SU-DHL-6 (cell line): ENCODE results near the gene SLC2A3.
"Not testable (repeated sequence)": the region's sequence is repeated elsewhere in the genome, so short reads cannot be mapped to it uniquely, and the experiment has no call there.

ENCODE experiments used
- H2AFZ ChIP-seq: fragments of 200-600 bp; sonication (generic); 2 replicates; pipeline ENCODE4 v1.6.1; 2014; ENCODE audit warnings: low read depth, mild to moderate bottlenecking, moderate library complexity, mixed read lengths, antibody characterized with exemption, low read length; ENCODE audit not compliant: severe bottlenecking
- H3F3A ChIP-seq: fragments of 200-600 bp; shearing (Covaris generic); 2 replicates; pipeline ENCODE4 v1.6.0; 2016; ENCODE audit warnings: antibody characterized with exemption, mild to moderate bottlenecking; ENCODE audit not compliant: insufficient read depth
- H3K27ac ChIP-seq: fragments of 200-600 bp; sonication (generic); 2 replicates; pipeline ENCODE4 v1.5.1; 2016; ENCODE audit warnings: low read depth, mild to moderate bottlenecking, low read length, moderate library complexity, mixed read lengths
- H3K27me3 ChIP-seq: fragments of 200-600 bp; sonication (generic), shearing (Covaris generic); 2 replicates; pipeline ENCODE4 v1.6.0; 2014; ENCODE audit warnings: mild to moderate bottlenecking, low read length
- H3K36me3 ChIP-seq: fragments of 200-600 bp; sonication (generic); 2 replicates; pipeline ENCODE4 v1.6.1; 2014; ENCODE audit warnings: mild to moderate bottlenecking, low read length, mixed read lengths
- H3K4me2 ChIP-seq: fragments of 300-600, 200-600 bp; shearing (Covaris generic), sonication (generic); 2 replicates; pipeline ENCODE4 v1.6.0; 2014; ENCODE audit warnings: low read length, low read depth, mild to moderate bottlenecking; ENCODE audit not compliant: poor library complexity, severe bottlenecking
- H3K4me3 ChIP-seq: fragments of 200-600 bp; sonication (generic); 2 replicates; pipeline ENCODE4 v1.5.1; 2014; ENCODE audit warnings: antibody characterized with exemption, low read length, mild to moderate bottlenecking, mixed read lengths; ENCODE audit not compliant: insufficient read depth, poor library complexity, severe bottlenecking
- H3K79me2 ChIP-seq: fragments of 200-600 bp; sonication (generic); 2 replicates; pipeline ENCODE4 v1.6.1; 2014; ENCODE audit warnings: mild to moderate bottlenecking, low read length, moderate library complexity; ENCODE audit not compliant: insufficient read depth
- H3K9ac ChIP-seq: fragments of 200-600 bp; sonication (generic); 2 replicates; pipeline ENCODE4 v1.7.0; 2014; ENCODE audit warnings: mild to moderate bottlenecking, low read length
- H3K9me2 ChIP-seq: fragments of 200-600 bp; sonication (generic); replicated peaks from 2 replicates; pipeline ENCODE4 v1.6.1; 2014; ENCODE audit warnings: low read length; ENCODE audit not compliant: insufficient read depth
- H3K9me3 ChIP-seq: fragments of 200-600 bp; sonication (generic); 2 replicates; pipeline ENCODE4 v1.6.1; 2014; ENCODE audit warnings: low read length, mixed read lengths; ENCODE audit not compliant: insufficient read depth
- H4K20me1 ChIP-seq: fragments of 200-600 bp; sonication (generic); 2 replicates; pipeline ENCODE4 v1.6.1; 2014; ENCODE audit warnings: low read depth, mild to moderate bottlenecking, antibody characterized with exemption, low read length, moderate library complexity, mixed read lengths
- CTCF ChIP-seq: fragments of 200-600 bp; sonication (generic); IDR thresholded peaks from one replicate; pipeline ENCODE4 v1.5.1; 2017; ENCODE audit warnings: antibody characterized with exemption, mild to moderate bottlenecking, low read length, moderate library complexity; ENCODE audit not compliant: insufficient read depth, poor library complexity, severe bottlenecking
- EZH2phosphoT487 ChIP-seq: fragments of 200-600 bp; sonication (generic), shearing (Covaris generic); conservative IDR thresholded peaks from 2 replicates; pipeline ENCODE4 v1.6.1; 2018; ENCODE audit warnings: mild to moderate bottlenecking, antibody characterized with exemption, low read length, moderate library complexity, mixed read lengths

Gene SLC2A3

DNA sequence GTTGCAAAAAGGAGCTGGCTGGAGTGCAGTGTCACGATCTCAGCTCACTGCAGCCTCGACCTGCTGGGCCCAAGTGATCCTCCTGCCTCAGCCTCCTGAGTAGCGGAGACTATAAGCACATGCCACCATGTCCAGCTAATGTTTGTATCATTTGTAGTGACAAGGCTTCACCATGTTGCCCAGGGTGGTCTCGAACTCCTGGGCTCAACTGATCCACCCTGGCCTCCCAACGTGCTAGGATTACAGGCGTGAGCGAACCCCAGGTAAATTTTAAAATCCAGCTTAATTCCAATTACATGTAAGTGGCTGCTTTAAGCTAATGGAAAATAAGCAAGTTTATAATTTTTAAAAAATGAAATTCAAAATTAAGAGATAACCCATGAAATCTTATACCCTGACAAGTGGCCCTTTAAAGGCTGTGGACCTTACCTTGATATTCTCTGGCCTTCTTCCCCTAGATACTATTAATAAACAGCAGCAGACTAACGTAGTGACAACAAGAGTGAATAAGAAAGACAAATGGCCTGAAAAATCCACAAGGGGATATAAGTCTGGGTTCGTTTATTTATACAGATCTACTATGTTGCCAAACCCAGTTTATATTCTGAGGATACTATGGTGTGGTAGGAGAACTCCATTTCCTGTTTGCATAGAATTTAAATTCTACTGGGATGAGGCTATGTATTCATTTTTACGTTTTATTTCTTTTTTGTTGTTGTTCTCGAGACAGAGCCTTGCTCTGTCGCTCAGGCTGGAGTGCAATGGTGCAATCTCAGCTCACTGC is 25.6 kb upstream of the SLC2A3 start:
- Histone ChIP-seq H3K9me2 (no peaks in the 10 kb centered on the region), H3K27me3 (no peaks in the 10 kb centered on the region), H3K9ac (peak overlapping the region; percentile 55), H3K27ac (no peak overlapping the region), H3K4me3 (peak overlapping the region; percentile 55), H4K20me1 (no peaks in the 10 kb centered on the region), H3K4me2 (peak overlapping the region; percentile 61), H2AFZ (peak overlapping the region; percentile 59), H3K36me3 (no peaks in the 10 kb centered on the region), H3F3A (peaks cover 10% of the 10 kb centered on the region; the same call in 1 of the 2 replicates), H3K79me2 (no peaks in the 10 kb centered on the region), H3K9me3 (no peaks in the 10 kb centered on the region)
- TF ChIP-seq CTCF (no peak), EZH2phosphoT487 (no peak)

- Histone ChIP-seq H3K36me3 (no peaks in the 10 kb centered on the region), H2AFZ (peak overlapping the region; percentile 59), H4K20me1 (no peaks in the 10 kb centered on the region), H3F3A (peaks cover 10% of the 10 kb centered on the region; the same call in 1 of the 2 replicates), H3K79me2 (no peaks in the 10 kb centered on the region), H3K4me3 (peak overlapping the region; percentile 55), H3K4me2 (peak overlapping the region; percentile 61), H3K9me3 (no peaks in the 10 kb centered on the region), H3K27me3 (no peaks in the 10 kb centered on the region), H3K27ac (peak overlapping the region; percentile 45), H3K9me2 (no peaks in the 10 kb centered on the region), H3K9ac (peak overlapping the region; percentile 55)
- no peak for TF ChIP-seq CTCF
These were observed 23.7 kb upstream of the SLC2A3 start for GRCh38 chr12:7959701-7960121.

DNA sequence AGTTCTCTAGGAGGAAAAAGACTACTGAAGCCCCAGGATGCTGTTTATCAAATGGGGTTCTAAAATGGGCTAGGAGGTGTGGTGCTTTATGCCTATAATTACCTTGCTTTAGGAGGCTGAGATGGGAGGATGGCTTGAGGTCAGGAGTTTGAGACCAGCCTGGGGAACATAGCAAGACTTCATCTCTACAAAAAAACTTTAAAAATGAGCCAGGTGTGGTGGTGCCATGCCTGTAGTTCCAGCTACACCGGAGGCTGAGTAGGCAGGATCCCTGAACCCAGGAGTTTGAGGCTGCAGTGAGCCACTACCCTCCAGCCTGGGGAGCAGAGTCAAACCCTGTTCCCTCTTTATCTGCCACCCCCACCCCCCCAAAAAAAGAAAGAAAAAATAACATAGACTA is 23.3 kb upstream of the SLC2A3 start:
- no peak for TF ChIP-seq CTCF
- Histone ChIP-seq H3K9ac (peak overlapping the region; percentile 55; the same call in 1 of the 2 replicates), H4K20me1 (no peaks in the 10 kb centered on the region), H3K36me3 (no peaks in the 10 kb centered on the region), H3K27ac (peak overlapping the region; percentile 45), H3K79me2 (no peaks in the 10 kb centered on the region), H3K4me3 (no peak overlapping the region), H3K9me3 (no peaks in the 10 kb centered on the region), H3K9me2 (no peaks in the 10 kb centered on the region), H2AFZ (peak overlapping the region; percentile 59), H3F3A (peaks cover 10% of the 10 kb centered on the region; the same call in 1 of the 2 replicates), H3K4me2 (peak overlapping the region; percentile 61), H3K27me3 (no peaks in the 10 kb centered on the region)

- not testable (repeated sequence) for H3K4me3 ChIP-seq, H3K4me2 ChIP-seq, H3K9me3 ChIP-seq, H3F3A ChIP-seq, H3K9ac ChIP-seq, H4K20me1 ChIP-seq, H3K27ac ChIP-seq, H3K9me2 ChIP-seq, H3K27me3 ChIP-seq, H2AFZ ChIP-seq, H3K79me2 ChIP-seq, H3K36me3 ChIP-seq
These were observed 18.9 kb upstream of the SLC2A3 start for GRCh38 chr12:7954877-7955276.

DNA sequence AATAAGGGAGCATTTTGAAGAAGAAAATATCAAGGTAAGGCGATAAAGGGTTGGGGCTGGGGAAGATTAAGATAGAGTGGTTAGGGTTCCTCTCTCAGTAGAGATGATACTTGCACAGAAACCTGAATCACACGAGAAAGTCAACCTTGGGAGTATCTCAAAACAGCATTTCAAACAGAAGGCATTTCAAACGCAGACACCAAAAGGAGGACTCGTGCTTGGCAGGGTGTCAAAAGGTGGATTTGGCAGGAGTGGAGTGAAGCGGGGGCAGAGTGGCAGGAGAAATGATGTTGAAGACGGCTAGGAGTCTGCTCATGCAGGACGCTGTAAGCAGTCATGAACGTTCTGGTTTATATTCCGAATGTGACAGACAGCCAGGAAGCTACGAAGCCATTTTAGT is 18.4 kb upstream of the SLC2A3 start:
- H3K9me3 ChIP-seq, H3K4me3 ChIP-seq, H3K27me3 ChIP-seq, H3K4me2 ChIP-seq, H2AFZ ChIP-seq, H3K27ac ChIP-seq, H3K9me2 ChIP-seq, H3K79me2 ChIP-seq, H3K9ac ChIP-seq, H3F3A ChIP-seq, H3K36me3 ChIP-seq, H4K20me1 ChIP-seq: not testable (repeated sequence)

DNA sequence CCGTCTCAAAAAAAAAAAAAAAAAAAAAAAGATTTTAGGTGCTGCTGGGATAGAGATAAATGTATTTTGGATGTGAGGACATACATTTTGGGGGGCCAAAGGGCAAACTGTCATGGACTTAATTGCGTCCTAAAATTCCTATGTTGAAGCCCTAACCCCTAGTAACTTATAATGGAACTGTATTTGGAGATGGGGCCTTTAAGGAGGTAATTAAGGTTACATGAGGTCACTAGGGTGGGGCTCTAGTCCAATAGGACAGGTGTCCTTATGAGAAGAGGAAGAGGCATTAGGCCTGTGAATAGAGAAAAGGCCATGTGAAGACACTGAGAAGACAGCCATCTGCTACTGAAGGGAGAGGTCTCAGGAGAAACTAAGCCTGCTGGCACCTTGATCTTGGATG is 17.9 kb upstream of the SLC2A3 start:
- not testable (repeated sequence) for H3K79me2 ChIP-seq, H3K36me3 ChIP-seq, H3K27me3 ChIP-seq, H3K27ac ChIP-seq, H4K20me1 ChIP-seq, H3K9me2 ChIP-seq, H3K4me2 ChIP-seq, H3K9me3 ChIP-seq, H3K4me3 ChIP-seq, H3F3A ChIP-seq, H2AFZ ChIP-seq, H3K9ac ChIP-seq
